Activated T-helper 9 cell treated with anti-CD3 and anti-CD28 coated beads, Interleukin-2, amount 50 U/mL, for 16 hours (primary cell): ENCODE data around the gene SRRM3.
"Not testable (repeated sequence)": the region's sequence is repeated elsewhere in the genome, so short reads cannot be mapped to it uniquely, and the experiment has no call there.

Experiments
- DNase-seq: peaks from one replicate; pipeline ENCODE4 v3.0.0-alpha.2; 2020; ENCODE audit warnings: low read depth

Gene SRRM3

GRCh38 chr7:76191783-76192240 lies 9.9 kb upstream of the SRRM3 start:
- DNase-seq: no peak

DNA sequence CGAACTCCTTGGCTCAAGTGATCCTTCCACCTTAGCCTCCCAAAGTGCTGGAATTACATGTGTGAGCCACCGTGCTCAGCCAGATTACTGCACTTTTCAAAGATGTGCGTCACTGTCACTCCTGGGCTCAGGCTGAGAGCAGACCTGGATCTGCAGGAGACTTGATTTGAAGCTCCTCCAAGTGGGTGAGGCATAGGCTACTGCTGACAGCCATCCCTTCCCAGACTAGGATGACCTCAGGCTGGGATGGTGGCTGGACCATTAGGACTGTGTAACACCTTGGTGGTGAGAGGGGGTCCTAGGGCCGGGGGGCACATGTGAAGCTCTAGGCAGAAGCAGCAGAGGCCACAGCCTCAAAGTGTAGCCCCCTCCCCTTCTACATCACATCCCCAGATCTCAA lies 8.2 kb upstream of the SRRM3 start:
- no peak for DNase-seq

DNA sequence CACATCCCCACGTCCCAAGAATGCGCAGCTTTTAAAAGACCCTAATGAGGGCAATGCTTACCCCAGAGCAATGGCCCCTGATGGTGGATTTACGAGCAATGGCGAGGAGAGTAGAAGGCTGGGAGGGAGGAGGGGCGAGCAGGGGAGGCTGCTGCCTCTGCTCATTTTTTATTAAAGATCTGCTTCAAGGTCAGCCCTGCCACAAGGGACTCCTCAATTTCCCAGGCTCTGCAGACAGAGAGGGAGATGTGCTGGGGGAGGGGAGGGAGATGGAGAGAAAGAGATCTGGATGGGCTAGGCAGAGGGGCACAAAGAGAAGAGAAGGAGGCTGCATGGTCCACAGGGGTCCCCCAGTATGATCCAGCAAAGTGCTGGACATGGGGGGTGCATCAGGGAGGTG lies 7.8 kb upstream of the SRRM3 start:
- DNase-seq: no peak

DNA sequence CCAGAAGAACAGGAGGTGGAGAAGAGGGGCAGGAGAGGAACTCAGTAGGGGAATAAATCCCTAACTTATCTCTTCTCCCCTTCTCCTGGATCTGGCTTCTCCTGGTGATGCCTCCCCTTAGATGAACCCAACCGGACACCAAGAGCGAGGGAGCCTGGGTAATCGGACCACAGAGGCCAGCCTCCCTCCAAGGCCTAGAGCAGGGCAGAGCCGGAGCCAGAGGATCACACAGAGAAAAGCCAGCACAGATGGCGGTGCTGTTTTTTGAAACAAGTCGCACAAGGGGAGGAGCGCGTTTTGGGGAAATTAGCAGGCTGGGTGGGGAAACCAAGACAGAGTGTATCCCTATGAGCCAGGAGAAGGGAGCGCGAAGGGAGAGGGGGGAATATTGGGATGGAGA lies 4.9 kb upstream of the SRRM3 start:
- DNase-seq: no peak

GRCh38 chr7:76198202-76198601 lies 3.5 kb upstream of the SRRM3 start:
- no peak for DNase-seq

- no peak for DNase-seq
Measured at GRCh38 chr7:76202666-76203030, 952 bp downstream of the SRRM3 start.

GRCh38 chr7:76204147-76204546 lies 2.5 kb downstream of the SRRM3 start:
- no peak for DNase-seq

DNA sequence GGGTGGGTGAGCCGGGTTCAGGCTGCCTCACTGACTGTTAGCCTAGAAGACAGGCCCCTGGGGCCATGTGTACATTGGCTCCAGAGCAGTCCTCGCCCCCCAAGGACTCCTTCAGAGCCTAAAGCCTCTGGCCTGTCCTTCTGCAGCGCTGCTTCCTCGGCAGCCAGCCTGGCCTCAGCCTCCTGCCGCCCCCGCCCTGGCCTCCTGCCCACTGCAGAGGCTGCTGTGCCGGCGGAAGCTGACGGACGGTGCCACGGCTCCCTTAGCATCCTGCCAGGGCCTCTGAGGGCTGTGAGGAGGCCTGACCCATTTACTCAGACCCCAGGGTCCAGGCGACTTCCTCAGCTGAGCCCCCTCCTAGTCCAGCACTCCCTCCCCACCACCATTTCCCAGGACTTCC lies 4.9 kb downstream of the SRRM3 start:
- DNase-seq: no peak

DNA sequence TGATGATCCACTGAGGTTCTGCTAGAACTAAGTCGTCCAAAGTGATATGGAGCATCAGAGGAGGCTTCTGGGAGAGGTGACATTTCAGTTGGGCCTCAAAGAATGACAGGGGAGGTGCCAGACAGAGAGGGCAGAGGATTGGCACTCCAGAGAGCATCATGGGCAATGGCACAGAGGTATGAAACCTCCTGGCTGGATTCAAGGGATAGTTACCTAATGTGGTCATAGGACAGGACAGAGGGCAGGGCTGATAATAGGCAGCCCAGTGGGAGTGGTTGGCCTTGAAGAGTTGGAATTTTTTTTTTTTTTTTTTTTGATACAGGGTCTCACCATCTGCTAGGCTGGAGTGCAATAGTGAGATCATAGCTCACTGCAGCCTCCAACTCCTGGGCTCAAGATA lies 7.6 kb downstream of the SRRM3 start:
- no peak for DNase-seq

- DNase-seq: no peak
Measured at GRCh38 chr7:76211216-76211615, 9.5 kb downstream of the SRRM3 start.

DNA sequence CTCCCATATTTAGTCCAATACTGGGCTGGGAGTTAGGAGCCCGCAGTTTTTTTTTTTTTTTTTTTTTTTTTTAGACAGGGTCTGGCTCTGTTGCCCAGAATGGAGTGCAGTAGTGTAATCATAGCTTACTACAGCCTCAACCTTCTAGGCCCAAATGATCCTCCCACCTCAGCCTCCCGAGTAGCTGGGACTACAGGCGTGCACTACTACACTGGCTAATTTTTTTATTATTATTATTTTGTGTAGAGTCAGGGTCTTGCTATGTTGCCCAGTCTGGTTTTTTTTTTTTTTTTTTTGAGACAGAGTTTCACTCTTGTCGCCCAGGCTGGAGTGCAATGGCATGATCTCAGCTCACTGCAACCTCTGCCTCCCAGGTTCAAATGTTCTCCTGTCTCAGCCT lies 13.7 kb downstream of the SRRM3 start:
- not testable (repeated sequence) for DNase-seq

- DNase-seq: no peak
Measured at GRCh38 chr7:76216381-76217082, 14.8 kb downstream of the SRRM3 start.

GRCh38 chr7:76217942-76218566 lies 16.4 kb downstream of the SRRM3 start:
- no peak for DNase-seq

GRCh38 chr7:76220185-76221057 lies 18.7 kb downstream of the SRRM3 start:
- DNase-seq: no peak

GRCh38 chr7:76222333-76222732 lies 20.6 kb downstream of the SRRM3 start:
- DNase-seq: no peak

DNA sequence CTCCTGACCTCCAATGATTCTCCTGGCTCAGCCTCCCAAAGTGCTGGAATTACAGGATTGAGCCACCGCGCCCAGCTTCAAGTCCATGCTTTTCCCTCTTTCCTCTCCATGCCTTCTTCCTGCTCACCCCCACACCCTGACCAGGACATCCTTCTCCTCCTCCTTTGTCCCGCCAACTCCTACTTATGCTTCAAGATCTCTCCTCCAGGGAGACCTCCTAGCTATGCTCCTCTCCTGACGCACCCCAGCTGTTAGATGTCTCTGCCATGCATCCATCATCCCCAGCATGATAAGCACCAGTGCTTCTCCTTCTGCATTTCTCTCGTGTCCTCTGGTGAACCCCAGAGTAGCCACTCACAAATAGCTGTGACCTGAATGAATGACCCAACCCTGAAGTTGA lies 21.1 kb downstream of the SRRM3 start:
- DNase-seq: no peak

GRCh38 chr7:76223286-76223972 lies 21.7 kb downstream of the SRRM3 start:
- DNase-seq: no peak

DNA sequence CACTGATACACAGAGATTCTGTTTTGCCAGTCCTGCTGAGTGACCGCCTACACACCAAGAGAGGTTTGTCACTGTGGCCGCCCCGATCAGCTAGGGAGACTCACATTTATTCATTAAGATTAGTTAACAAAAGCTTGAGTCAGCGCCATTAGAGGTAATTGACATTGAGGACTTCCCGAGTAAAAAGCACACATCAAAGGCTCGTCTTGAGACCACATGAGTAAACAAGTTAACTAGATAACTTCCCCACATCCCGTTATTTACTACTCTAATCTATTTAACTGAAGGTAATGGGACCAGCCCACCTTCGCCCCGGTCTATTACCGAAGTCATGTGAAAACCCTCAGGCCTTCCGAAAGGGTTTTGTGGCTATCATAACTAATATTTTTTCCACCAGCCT lies 23.0 kb downstream of the SRRM3 start:
- no peak for DNase-seq

DNA sequence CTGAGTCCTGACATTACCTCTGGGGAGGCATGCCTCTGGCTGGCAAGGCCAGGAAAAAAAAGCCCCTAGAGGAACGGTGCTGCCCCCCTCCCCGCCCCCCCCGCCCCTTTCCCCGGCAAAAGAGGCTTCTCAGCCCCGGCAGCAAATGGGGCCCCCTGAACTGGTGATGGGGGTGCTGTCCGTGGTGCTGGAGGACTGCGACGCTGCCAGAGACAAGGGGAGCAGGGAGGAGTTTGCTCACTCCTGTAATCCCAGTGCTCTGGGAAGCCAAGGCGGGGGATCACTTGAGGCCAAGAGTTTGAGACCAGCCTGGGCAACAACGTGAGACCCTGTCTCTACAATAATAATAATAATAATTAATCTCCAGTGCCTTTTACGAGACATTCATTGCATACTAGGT lies 23.7 kb downstream of the SRRM3 start:
- no peak for DNase-seq

GRCh38 chr7:76225951-76226350 lies 24.3 kb downstream of the SRRM3 start:
- no peak for DNase-seq

DNA sequence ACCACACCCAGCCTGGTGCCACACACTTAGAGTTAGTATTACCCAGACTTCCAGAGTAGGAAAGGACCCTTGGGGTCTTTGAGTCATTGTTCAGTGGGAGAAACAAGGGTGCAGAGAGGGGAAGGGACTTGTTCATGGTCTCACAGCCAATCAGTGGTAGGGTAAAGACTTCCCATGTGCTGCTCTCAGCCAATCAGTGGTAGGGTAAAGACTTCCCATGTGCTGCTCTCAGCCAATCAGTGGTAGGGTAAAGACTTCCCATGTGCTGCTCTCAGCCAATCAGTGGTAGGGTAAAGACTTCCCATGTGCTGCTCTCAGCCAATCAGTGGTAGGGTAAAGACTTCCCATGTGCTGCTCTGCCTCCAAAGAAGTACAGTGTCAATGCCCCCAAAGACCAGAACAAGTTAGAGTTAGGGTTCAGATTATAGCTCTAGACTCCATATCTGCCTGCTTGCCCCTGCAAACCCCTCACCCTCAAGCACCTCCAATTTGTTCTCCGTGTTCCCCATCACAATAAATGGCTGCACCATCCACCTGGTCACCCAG lies 25.3 kb downstream of the SRRM3 start:
- not testable (repeated sequence) for DNase-seq

- no peak for DNase-seq
Measured at GRCh38 chr7:76230214-76230613, 28.5 kb downstream of the SRRM3 start.
